ENCODE data around the gene ODF2L.

GRCh38 chr1:86429122-86429725, 33.1 kb upstream of the ODF2L start:
- TF ChIP-seq TAF1 (IDR thresholded peaks at IDR 0.05; ENCODE audit: low read depth) (no peak), REST (IDR thresholded peaks at IDR 0.05; ENCODE audit: low read depth) (no peak), MAX (IDR thresholded peaks at IDR 0.05) (no peak), TEAD4 (IDR thresholded peaks at IDR 0.05) (no peak), CEBPB (IDR thresholded peaks at IDR 0.05) (no peak), YY1 (IDR thresholded peaks at IDR 0.05; ENCODE audit: low read depth) (no peak), ZBTB7A (IDR thresholded peaks at IDR 0.05; ENCODE audit: low read depth) (no peak), CREB1 (IDR thresholded peaks at IDR 0.05; ENCODE audit: low read depth) (no peak), TCF12 (IDR thresholded peaks at IDR 0.05; ENCODE audit: low read depth) (no peak), EP300 (IDR thresholded peaks at IDR 0.05; ENCODE audit: borderline replicate concordance) (no peak), NFIC (IDR thresholded peaks at IDR 0.05) (no peak)
